GM06990 (cell line): Measurements from ENCODE around the gene TNFRSF1A.
A peak's percentile ranks its signal among the peaks of the same experiment; 100 is the strongest.

Experiments
- DNase-seq: peaks from one replicate; pipeline ENCODE4 v3.0.0-alpha.2; 2011; ENCODE audit not compliant: insufficient read length; ENCODE audit errors: extremely low read depth
- H3K27me3 ChIP-seq: replicated peaks from 2 replicates; pipeline ENCODE4 v1.6.0; 2011; ENCODE audit warnings: low read length; ENCODE audit not compliant: control insufficient read depth, insufficient read depth
- H3K36me3 ChIP-seq: 2 replicates; pipeline ENCODE4 v1.5.1; 2011; ENCODE audit warnings: low read length; ENCODE audit not compliant: control insufficient read depth, insufficient read depth
- H3K4me3 ChIP-seq: replicated peaks from 2 replicates; pipeline ENCODE4 v1.5.1; 2011; ENCODE audit warnings: low read depth, mild to moderate bottlenecking, control low read depth, low read length
- CTCF ChIP-seq: IDR thresholded peaks from 2 replicates; pipeline ENCODE4 v1.5.1; 2011; ENCODE audit warnings: low read length, control low read depth, mild to moderate bottlenecking, inconsistent platforms; ENCODE audit not compliant: insufficient read depth, poor library complexity, severe bottlenecking

The TNFRSF1A gene

DNA sequence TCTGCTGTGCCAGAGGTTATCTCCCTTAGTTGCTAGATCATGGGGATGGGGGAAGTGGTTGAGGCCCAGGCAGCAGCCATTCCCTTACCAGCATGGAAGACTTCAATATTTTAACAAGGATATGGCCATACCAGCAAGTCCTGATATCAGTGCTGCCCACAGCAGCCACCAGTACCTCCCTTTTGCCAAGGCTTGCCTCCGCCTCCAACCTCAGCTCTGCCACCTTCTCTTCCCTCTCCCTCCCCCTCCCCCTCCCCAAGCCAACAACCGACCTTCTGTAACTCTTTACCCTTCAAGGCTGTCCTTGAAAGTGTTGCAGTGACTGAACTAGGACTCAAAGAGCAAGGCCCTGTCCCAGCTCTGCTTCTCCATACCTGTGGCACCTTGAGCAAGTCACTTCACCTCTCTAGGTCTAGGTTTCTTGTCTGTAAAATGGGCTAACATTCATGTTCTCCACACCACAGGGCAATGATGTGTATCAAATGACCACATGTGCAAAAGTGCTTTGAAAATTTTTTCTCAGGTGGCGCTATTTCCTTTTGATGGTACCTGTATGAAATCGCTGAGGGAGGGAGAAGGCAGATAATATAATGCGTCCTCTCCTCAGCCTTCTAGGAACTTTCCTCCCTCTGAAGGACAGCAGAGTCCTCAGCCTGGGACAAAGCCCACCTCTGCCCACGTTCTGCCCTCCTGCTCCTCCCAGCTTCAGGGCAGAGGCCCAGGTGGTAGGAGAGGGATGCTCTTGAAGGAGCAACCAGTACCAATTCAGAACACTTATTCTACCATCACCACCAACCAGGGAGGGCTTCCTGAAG is 16.7 kb downstream of the TNFRSF1A start:
- TF ChIP-seq CTCF, result no peak
- Histone ChIP-seq H3K36me3 (no peaks in the 10 kb centered on the region), H3K27me3 (no peaks in the 10 kb centered on the region), H3K4me3 (no peak overlapping the region)
- DNase-seq, result no peak

DNA sequence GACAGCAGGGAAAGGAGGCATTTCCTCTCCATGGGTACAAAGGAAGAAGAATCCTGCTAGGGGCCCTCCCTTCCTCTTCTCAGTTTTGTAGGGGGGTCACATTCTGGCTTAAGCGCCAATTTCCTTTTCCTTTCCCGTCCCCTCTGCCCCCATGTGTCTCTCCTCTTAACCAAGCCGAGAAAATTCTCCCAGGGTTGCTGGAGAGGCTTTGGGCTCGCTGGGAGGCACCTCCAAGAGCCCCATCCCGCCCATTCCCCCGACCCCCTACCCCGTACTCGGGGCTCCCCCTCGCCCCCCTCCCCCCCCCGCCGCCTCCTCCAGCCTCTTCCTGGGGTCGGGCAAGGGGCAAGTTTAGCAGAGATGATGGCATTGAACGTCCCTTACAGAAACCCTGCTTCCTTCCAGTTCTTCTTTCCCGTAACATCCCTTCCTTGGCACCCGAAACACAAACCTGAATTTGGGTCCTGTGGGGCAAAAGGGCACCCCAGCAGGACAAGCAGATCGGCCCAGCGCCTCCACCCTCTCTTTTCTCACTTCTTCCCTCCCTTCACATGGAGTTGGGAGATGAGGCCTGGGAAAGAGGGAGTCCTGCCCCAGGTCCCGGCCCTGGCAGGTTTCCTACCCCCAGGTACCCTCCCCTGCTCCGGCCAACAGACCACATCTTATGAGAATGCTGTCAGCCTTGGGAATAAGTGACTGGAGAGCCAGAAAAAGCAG is 17.7 kb downstream of the TNFRSF1A start:
- Histone ChIP-seq H3K27me3 (no peaks in the 10 kb centered on the region), H3K36me3 (no peaks in the 10 kb centered on the region), H3K4me3 (no peak overlapping the region)
- no peak for DNase-seq
- no peak for TF ChIP-seq CTCF

DNA sequence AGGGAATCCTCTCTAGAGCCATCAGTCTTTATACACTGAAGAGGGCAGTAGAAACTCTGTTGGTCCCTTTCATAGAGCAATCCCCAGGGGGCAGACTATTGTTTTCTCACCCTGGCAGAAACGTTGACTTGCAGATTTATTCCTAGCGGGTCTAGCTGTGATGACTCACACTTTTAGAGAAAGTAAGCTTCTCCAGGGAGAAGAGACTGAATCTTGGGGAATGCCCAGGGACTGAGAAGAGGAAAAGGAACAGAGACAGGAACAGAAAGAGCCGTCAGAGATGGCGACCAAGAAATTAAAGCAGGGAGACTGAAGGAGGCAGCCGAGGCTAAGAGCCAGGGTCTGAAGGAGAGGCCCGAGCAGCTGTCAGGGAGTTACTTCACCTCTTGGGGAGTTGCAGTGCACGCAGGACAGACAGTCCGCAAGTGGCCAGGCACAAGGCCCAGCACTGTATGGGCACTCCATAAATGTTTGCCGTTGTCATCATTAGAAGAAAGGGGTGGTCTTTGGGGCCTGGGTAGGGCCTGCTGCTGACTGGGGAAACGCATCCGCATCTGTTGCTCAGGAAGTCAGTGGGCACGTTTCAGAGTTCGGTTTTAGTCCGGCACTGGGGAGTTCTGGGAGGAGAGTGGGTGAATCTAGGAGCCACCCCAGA is 18.4 kb downstream of the TNFRSF1A start:
- no peak overlapping the region for H3K4me3 ChIP-seq
- H3K36me3 ChIP-seq, result no peaks in the 10 kb centered on the region
- DNase-seq, result peak; percentile 50
- H3K27me3 ChIP-seq, result no peaks in the 10 kb centered on the region; the same call in 1 of the 2 replicates
- peak; percentile 54 for TF ChIP-seq CTCF

DNA sequence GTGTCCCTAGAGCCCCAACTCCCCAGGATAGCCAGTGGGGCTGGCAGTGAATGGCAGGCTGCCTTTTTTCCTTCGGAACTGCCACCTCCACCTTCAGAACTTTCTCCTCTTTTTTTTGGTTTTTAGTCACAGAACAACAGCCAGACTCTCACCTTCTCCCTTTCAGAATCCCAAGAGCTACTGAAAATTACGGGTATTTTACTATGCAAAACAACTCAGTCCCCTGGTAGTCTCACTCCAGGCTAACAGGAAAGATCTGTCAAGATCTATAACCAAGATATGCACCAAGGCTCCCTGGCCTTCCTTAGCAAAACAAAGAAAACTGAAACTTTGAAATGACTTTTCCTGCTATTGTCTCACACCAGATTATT is 18.9 kb downstream of the TNFRSF1A start:
- Histone ChIP-seq H3K27me3 (no peaks in the 10 kb centered on the region; the same call in 1 of the 2 replicates), H3K4me3 (no peak overlapping the region), H3K36me3 (no peaks in the 10 kb centered on the region)
- no peak for DNase-seq
- TF ChIP-seq CTCF, result no peak

DNA sequence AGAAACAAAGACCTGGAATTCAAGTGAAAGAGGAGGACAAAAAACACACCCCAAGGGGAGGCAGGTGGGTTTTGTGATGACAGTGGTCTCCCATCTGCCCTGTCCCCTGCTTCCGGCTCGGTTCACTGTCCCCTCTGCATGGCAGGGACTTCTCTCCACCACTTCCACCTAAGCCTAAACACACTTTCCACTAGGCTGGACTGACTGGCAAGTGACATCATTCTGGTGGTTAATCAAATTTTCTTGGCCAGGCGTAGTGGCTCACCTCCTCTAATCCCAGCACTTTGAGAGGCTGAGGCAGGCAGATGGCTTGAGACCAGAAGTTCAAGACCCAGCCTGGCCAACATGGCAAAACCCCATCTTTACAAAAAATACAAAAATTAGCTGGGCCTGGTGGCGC is 19.5 kb downstream of the TNFRSF1A start:
- Histone ChIP-seq H3K4me3 (no peak overlapping the region), H3K27me3 (no peaks in the 10 kb centered on the region; the same call in 1 of the 2 replicates), H3K36me3 (no peaks in the 10 kb centered on the region)
- DNase-seq, result no peak
- TF ChIP-seq CTCF, result no peak
